HCT116 (cell line): Measurements from ENCODE around the gene EZH2. TPM values are rescaled to one million over a fixed set of nuclear protein-coding genes. Genes with fewer than 3 reads are reported as not detected.

Experiments
- ATAC-seq: fragments of 200-7000 bp; cut with Tn5 transposase; 2 replicates; pipeline ENCODE4 v1.9.1; 2020; ENCODE audit warnings: mild to moderate bottlenecking, moderate library complexity
- BruUV-seq: library from RNA; stranded (reverse); fragments of 400-500 nt; replicated peaks from 2 replicates; lab custom pipeline; 2021; lab: Mats Ljungman, UMichigan
- CTCF ChIA-PET: fragments of 300-600 bp; sonication (Branson Sonifier 250); formaldehyde crosslinking; loops from one replicate; lab custom pipeline; 2021; ENCODE audit warnings: antibody characterized with exemption; lab: Charles Lee
- POLR2A ChIA-PET: fragments of 300-600, 350-600 bp; sonication (Branson Sonifier 250); formaldehyde crosslinking; loops from one replicate; lab custom pipeline; 2021; ENCODE audit warnings: antibody characterized with exemption; lab: Charles Lee
- RAD21 ChIA-PET, 2 experiments: fragments of 300-600 bp; sonication (Branson Sonifier 250); formaldehyde crosslinking; loops; one replicate each; lab custom pipeline; 2023; ENCODE audit warnings: low total read pairs in 2 of 2; ENCODE audit not compliant: uncharacterized antibody in 2 of 2, unreplicated experiment in 2 of 2, low non-redundant PET in 1 of 2; lab: Charles Lee
- DNase-seq: peaks from one replicate; pipeline ENCODE4 v3.0.0-alpha.2; 2010; ENCODE audit warnings: low read depth, low spot score
- H2AFZ ChIP-seq: fragments of 200-600 bp; shearing (Covaris generic), sonication (generic); 2 replicates; pipeline ENCODE4 v1.6.1; 2017; ENCODE audit warnings: low read depth, mixed run types, mixed read lengths, antibody characterized with exemption, low read length; ENCODE audit not compliant: poor library complexity, severe bottlenecking
- H3K27ac ChIP-seq: 2 replicates; pipeline ENCODE4 v1.5.1; 2012; ENCODE audit warnings: low read depth, low read length
- H3K27me3 ChIP-seq: fragments of 200-600 bp; sonication (generic); 2 replicates; pipeline ENCODE4 v1.6.1; 2016; ENCODE audit warnings: mixed run types, low read length, mixed read lengths; ENCODE audit not compliant: insufficient read depth
- H3K36me3 ChIP-seq, 2 experiments: fragments of 200-500 bp in 1 of 2; fragments of 200-600 bp in 1 of 2; sonication (Bioruptor generic) in 1 of 2; sonication (generic) in 1 of 2; 2 replicates each; pipeline versions ENCODE4 v1.5.1 to v1.6.1; 2014 to 2016; ENCODE audit warnings: low read length in 2 of 2, inconsistent platforms in 1 of 2, mixed read lengths in 1 of 2, mixed run types in 1 of 2; ENCODE audit not compliant: insufficient read depth in 2 of 2, control insufficient read depth in 1 of 2
- H3K4me1 ChIP-seq, 2 experiments: fragments of 200-600 bp in 1 of 2; sonication (generic) in 1 of 2; 2 replicates each; pipeline versions ENCODE4 v1.5.1 to v1.6.1; 2012 to 2017; ENCODE audit warnings: low read length in 2 of 2, inconsistent platforms in 1 of 2, mild to moderate bottlenecking in 1 of 2, mixed read lengths in 1 of 2, mixed run types in 1 of 2, moderate library complexity in 1 of 2; ENCODE audit not compliant: insufficient read depth in 2 of 2, control insufficient read depth in 1 of 2
- H3K4me2 ChIP-seq: fragments of 200-600 bp; sonication (generic); 2 replicates; pipeline ENCODE4 v1.6.1; 2017; ENCODE audit warnings: mixed run types, low read length, mixed read lengths
- H3K4me3 ChIP-seq, 2 experiments: fragments of 200-600 bp in 1 of 2; sonication (generic) in 1 of 2; replicated peaks in 1 of 2; 2 replicates each; pipeline ENCODE4 v1.5.1; 2011 to 2016; ENCODE audit warnings: low read length in 2 of 2, control low read depth in 1 of 2, low read depth in 1 of 2, mild to moderate bottlenecking in 1 of 2, mixed read lengths in 1 of 2, mixed run types in 1 of 2
- H3K79me2 ChIP-seq: fragments of 200-600 bp; sonication (generic); 2 replicates; pipeline ENCODE4 v1.6.1; 2017; ENCODE audit warnings: mild to moderate bottlenecking, mixed run types, low read length, moderate library complexity, mixed read lengths; ENCODE audit not compliant: insufficient read depth
- H3K9ac ChIP-seq: fragments of 200-600 bp; sonication (generic); 2 replicates; pipeline ENCODE4 v1.6.1; 2016; ENCODE audit warnings: low read length, mixed read lengths
- H3K9me2 ChIP-seq: fragments of 200-600 bp; sonication (generic), shearing (Covaris generic); 2 replicates; pipeline ENCODE4 v1.6.1; 2017; ENCODE audit warnings: mixed run types, mild to moderate bottlenecking, moderate library complexity; ENCODE audit not compliant: insufficient read depth
- H3K9me3 ChIP-seq, 2 experiments: fragments of 200-500 bp in 1 of 2; fragments of 200-600 bp in 1 of 2; sonication (Bioruptor generic) in 1 of 2; sonication (generic) in 1 of 2; 2 replicates each; pipeline ENCODE4 v1.6.1; 2014 to 2017; ENCODE audit warnings: low read length in 2 of 2, mixed read lengths in 2 of 2, inconsistent platforms in 1 of 2, low read depth in 1 of 2, mild to moderate bottlenecking in 1 of 2, mixed run types in 1 of 2, moderate library complexity in 1 of 2; ENCODE audit not compliant: control insufficient read depth in 1 of 2, insufficient read depth in 1 of 2
- H4K20me1 ChIP-seq: fragments of 200-600 bp; sonication (generic), shearing (Covaris generic); 2 replicates; pipeline ENCODE4 v1.6.1; 2017; ENCODE audit warnings: mixed run types, mild to moderate bottlenecking, moderate library complexity; ENCODE audit not compliant: insufficient read depth
- CBX3 ChIP-seq: IDR thresholded peaks from 2 replicates; pipeline ENCODE4 v1.6.1; 2012; ENCODE audit warnings: low read depth
- ELF1 ChIP-seq: IDR thresholded peaks from 2 replicates; pipeline ENCODE4 v1.6.1; 2012; ENCODE audit warnings: low read depth, borderline replicate concordance
- EZH2phosphoT487 ChIP-seq: fragments of 200-600 bp; IDR thresholded peaks from 2 replicates; pipeline ENCODE4 v1.6.1; 2018; ENCODE audit warnings: antibody characterized with exemption, borderline replicate concordance
- POLR2AphosphoS5 ChIP-seq: IDR thresholded peaks from 2 replicates; pipeline ENCODE4 v1.6.1; 2011; ENCODE audit warnings: mild to moderate bottlenecking, low read depth, low read length, moderate library complexity
- SIN3A ChIP-seq: IDR thresholded peaks from 2 replicates; pipeline ENCODE4 v1.6.1; 2012; ENCODE audit warnings: low read depth
- SRF ChIP-seq: IDR thresholded peaks from 2 replicates; pipeline ENCODE4 v1.6.1; 2012; ENCODE audit warnings: low read depth
- YY1 ChIP-seq: IDR thresholded peaks from 2 replicates; pipeline ENCODE4 v1.6.1; 2011; ENCODE audit warnings: low read length, low read depth, moderate library complexity, mild to moderate bottlenecking; ENCODE audit not compliant: insufficient replicate concordance; ENCODE audit errors: extremely low read depth
- ZFX ChIP-seq: fragments of 450-650 bp; IDR thresholded peaks from 2 replicates; pipeline ENCODE4 v1.6.1; 2017
- intact Hi-C: fragments of 100-400 bp; cut with micrococcal nuclease; formaldehyde crosslinking; loops from 2 replicates; pipeline ENCODE4 v1.10.0; 2022
- total RNA-seq: library from RNA; stranded (reverse); gene quantifications from one replicate; pipeline ENCODE4 v1.2.1, GENCODE V29; 2021; ENCODE audit not compliant: unreplicated experiment
- TF ChIP-seq, protein P1 (sequence below): IDR thresholded peaks from 2 replicates; pipeline ENCODE4 v1.6.1; 2011; ENCODE audit warnings: mild to moderate bottlenecking, low read length, moderate library complexity; ENCODE audit not compliant: insufficient replicate concordance; ENCODE audit errors: extremely low read depth
- TF ChIP-seq, protein P2 (sequence below), 3 experiments: fragments of 200-600 bp in 1 of 3; sonication (generic) in 1 of 3; IDR thresholded peaks in 2 of 3; conservative IDR thresholded peaks in 1 of 3; 2 replicates each; pipeline ENCODE4 v1.5.1; 2012 to 2017; ENCODE audit warnings: low read depth in 2 of 3, low read length in 2 of 3, antibody characterized with exemption in 1 of 3, borderline replicate concordance in 1 of 3, control low read depth in 1 of 3, mild to moderate bottlenecking in 1 of 3, mixed read lengths in 1 of 3, mixed run types in 1 of 3, moderate library complexity in 1 of 3; ENCODE audit not compliant: insufficient read depth in 1 of 3

Gene EZH2
- total RNA-seq, 1 experiment from 2014 or later = 55.2 TPM

DNA sequence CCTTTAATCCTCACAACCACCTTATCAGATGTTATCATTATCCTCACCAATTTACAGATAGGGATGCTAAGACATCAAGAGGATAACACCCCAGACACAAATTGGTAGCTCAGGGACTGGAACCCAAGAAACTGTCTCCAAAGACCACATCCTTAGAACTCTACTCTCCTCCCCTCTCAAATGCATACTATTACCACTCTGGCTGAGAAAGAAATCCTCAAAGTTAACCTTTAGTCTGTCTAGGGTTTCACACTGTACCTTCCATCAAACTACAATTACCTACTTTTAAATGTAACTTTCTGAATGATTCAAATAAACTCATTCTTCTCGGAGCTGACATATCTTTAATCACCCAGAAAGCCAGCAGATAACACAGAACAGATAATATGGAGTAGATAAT lies 6.6 kb downstream of the EZH2 start:
- no peaks in the 10 kb centered on the region for H3K27me3 ChIP-seq
- H3K4me2 ChIP-seq = no peak overlapping the region
- TF ChIP-seq SRF (no peak), YY1 (no peak), CBX3 (no peak), EZH2phosphoT487 (no peak), POLR2AphosphoS5 (no peak), ZFX (no peak), SIN3A (no peak), ELF1 (no peak)
- TF ChIP-seq, protein P1, sequence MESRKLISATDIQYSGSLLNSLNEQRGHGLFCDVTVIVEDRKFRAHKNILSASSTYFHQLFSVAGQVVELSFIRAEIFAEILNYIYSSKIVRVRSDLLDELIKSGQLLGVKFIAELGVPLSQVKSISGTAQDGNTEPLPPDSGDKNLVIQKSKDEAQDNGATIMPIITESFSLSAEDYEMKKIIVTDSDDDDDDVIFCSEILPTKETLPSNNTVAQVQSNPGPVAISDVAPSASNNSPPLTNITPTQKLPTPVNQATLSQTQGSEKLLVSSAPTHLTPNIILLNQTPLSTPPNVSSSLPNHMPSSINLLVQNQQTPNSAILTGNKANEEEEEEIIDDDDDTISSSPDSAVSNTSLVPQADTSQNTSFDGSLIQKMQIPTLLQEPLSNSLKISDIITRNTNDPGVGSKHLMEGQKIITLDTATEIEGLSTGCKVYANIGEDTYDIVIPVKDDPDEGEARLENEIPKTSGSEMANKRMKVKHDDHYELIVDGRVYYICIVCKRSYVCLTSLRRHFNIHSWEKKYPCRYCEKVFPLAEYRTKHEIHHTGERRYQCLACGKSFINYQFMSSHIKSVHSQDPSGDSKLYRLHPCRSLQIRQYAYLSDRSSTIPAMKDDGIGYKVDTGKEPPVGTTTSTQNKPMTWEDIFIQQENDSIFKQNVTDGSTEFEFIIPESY = no peak
- TF ChIP-seq, protein P2, sequence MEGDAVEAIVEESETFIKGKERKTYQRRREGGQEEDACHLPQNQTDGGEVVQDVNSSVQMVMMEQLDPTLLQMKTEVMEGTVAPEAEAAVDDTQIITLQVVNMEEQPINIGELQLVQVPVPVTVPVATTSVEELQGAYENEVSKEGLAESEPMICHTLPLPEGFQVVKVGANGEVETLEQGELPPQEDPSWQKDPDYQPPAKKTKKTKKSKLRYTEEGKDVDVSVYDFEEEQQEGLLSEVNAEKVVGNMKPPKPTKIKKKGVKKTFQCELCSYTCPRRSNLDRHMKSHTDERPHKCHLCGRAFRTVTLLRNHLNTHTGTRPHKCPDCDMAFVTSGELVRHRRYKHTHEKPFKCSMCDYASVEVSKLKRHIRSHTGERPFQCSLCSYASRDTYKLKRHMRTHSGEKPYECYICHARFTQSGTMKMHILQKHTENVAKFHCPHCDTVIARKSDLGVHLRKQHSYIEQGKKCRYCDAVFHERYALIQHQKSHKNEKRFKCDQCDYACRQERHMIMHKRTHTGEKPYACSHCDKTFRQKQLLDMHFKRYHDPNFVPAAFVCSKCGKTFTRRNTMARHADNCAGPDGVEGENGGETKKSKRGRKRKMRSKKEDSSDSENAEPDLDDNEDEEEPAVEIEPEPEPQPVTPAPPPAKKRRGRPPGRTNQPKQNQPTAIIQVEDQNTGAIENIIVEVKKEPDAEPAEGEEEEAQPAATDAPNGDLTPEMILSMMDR (IDR thresholded peaks at IDR 0.05 in 2 of 3, conservative IDR thresholded peaks at IDR 0.05 in 1 of 3; ENCODE audit: borderline replicate concordance in 1 of 3, insufficient read depth in 1 of 3, low read depth in 2 of 3, low read length in 2 of 3) = no peak
- TF ChIP-seq, all 23 proteins: peak for 0
- Histone ChIP-seq H3K9me3 (no peaks in the 10 kb centered on the region), H3K4me3 (no peak overlapping the region), H3K9me2 (no peaks in the 10 kb centered on the region), H3K27ac (no peak overlapping the region), H3K4me1 (peaks cover 5 to 8% of the 10 kb centered on the region in 2 experiments; a peak in 3 of 4 replicates), H2AFZ (no peak overlapping the region), H4K20me1 (peaks cover 22% of the 10 kb centered on the region; the same call in 1 of the 2 replicates), H3K36me3 (no peaks in the 10 kb centered on the region), H3K9ac (no peak overlapping the region), H3K79me2 (peaks cover 100% of the 10 kb centered on the region)
- ChIA-PET CTCF (no interaction called here), RAD21 (no interaction called here), POLR2A (no interaction called here)
- ATAC-seq (no peak), DNase-seq (no peak)
- intact Hi-C loops = no loop called here
- BruUV-seq = no TSS peak
